Lower lobe of right lung (tissue), 2 donors: ENCODE data around the gene TRH. TPM values are rescaled to one million over a fixed set of nuclear protein-coding genes. Genes with fewer than 3 reads are reported as not detected.

ENCODE experiments used
- ATAC-seq, 2 donors: fragments of 200-7000 bp; cut with Tn5 transposase; one replicate each; pipeline ENCODE4 v1.9.1; 2020 to 2022; ENCODE audit warnings: mild to moderate bottlenecking in 2 of 2, moderate library complexity in 2 of 2
- DNase-seq: peaks from one replicate; pipeline ENCODE4 v3.0.0-alpha.2; 2020
- H3K27ac ChIP-seq: fragments of 200-600 bp; one replicate; pipeline ENCODE4 v1.8.0; 2022
- H3K27me3 ChIP-seq: fragments of 200-600 bp; one replicate; pipeline ENCODE4 v1.8.0; 2022; ENCODE audit warnings: low read depth
- H3K36me3 ChIP-seq: fragments of 200-600 bp; one replicate; pipeline ENCODE4 v1.8.0; 2022; ENCODE audit warnings: mild to moderate bottlenecking
- H3K4me1 ChIP-seq: fragments of 200-600 bp; one replicate; pipeline ENCODE4 v1.8.0; 2022
- H3K4me3 ChIP-seq: fragments of 200-600 bp; one replicate; pipeline ENCODE4 v1.8.0; 2022; ENCODE audit warnings: mild to moderate bottlenecking
- H3K9me3 ChIP-seq: fragments of 200-600 bp; one replicate; pipeline ENCODE4 v1.8.0; 2022
- CTCF ChIP-seq: fragments of 200-600 bp; IDR thresholded peaks from one replicate; pipeline ENCODE4 v1.8.0; 2022; ENCODE audit warnings: antibody characterized with exemption, mild to moderate bottlenecking
- intact Hi-C: fragments of 100-400 bp; cut with DNase I; formaldehyde crosslinking; loops from one replicate; pipeline ENCODE4 v1.11.0; 2022
- total RNA-seq: library from RNA; stranded (reverse); fragmentation: NEBNext Ultra II Directional; extraction: Animal tissue kit (Norgen Biotek cat#: 25700); gene quantifications from one replicate; pipeline ENCODE4 v1.2.1, GENCODE V29; 2021
- donor health status: DM: no; HTN: yes; CAD: no; lungs with severe emphysema.

The TRH gene
- total RNA-seq, 1 donor from 2014 or later, result not detected

GRCh38 chr3:129965937-129966336, 8.6 kb upstream of the TRH start:
- Histone ChIP-seq H3K27me3 (no peaks in the 10 kb centered on the region), H3K4me3 (no peak overlapping the region), H3K9me3 (no peaks in the 10 kb centered on the region), H3K36me3 (no peaks in the 10 kb centered on the region), H3K27ac (no peak overlapping the region), H3K4me1 (no peaks in the 10 kb centered on the region)
- intact Hi-C loops, result no loop called here
- DNase-seq, result no peak
- no peak for TF ChIP-seq CTCF
- ATAC-seq, result no peak

DNA sequence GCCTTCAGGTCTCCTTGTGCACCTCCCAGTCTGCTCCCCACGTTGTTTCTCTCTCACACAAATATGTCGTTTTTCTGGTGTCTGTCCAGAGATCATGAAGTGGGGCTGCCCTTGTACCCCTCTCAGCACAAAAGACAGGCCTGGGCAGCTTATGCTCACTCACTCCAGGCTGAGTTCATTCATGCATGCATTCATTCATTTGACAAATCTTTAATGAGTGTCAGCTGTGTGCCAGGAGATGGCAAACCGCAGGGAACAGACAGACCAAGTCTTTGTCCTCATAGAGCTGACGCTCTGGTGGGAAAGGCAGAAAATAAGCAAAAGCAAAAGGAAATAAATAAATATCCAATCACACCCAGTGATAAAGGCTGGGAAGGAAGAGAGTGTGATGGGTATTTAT, 7.6 kb upstream of the TRH start:
- Histone ChIP-seq H3K4me1 (no peaks in the 10 kb centered on the region), H3K4me3 (no peak overlapping the region), H3K36me3 (no peaks in the 10 kb centered on the region), H3K9me3 (no peaks in the 10 kb centered on the region), H3K27me3 (no peaks in the 10 kb centered on the region), H3K27ac (no peak overlapping the region)
- DNase-seq, result no peak
- intact Hi-C loops, result no loop called here
- ATAC-seq, result no peak
- TF ChIP-seq CTCF, result no peak

- Histone ChIP-seq H3K27ac (no peak overlapping the region), H3K4me1 (no peaks in the 10 kb centered on the region), H3K9me3 (no peaks in the 10 kb centered on the region), H3K36me3 (no peaks in the 10 kb centered on the region), H3K4me3 (no peak overlapping the region), H3K27me3 (no peaks in the 10 kb centered on the region)
- DNase-seq, result no peak
- no peak for TF ChIP-seq CTCF
- intact Hi-C loops, result no loop called here
- no peak for ATAC-seq
These were observed 6.8 kb upstream of the TRH start for GRCh38 chr3:129967761-129968160.

DNA sequence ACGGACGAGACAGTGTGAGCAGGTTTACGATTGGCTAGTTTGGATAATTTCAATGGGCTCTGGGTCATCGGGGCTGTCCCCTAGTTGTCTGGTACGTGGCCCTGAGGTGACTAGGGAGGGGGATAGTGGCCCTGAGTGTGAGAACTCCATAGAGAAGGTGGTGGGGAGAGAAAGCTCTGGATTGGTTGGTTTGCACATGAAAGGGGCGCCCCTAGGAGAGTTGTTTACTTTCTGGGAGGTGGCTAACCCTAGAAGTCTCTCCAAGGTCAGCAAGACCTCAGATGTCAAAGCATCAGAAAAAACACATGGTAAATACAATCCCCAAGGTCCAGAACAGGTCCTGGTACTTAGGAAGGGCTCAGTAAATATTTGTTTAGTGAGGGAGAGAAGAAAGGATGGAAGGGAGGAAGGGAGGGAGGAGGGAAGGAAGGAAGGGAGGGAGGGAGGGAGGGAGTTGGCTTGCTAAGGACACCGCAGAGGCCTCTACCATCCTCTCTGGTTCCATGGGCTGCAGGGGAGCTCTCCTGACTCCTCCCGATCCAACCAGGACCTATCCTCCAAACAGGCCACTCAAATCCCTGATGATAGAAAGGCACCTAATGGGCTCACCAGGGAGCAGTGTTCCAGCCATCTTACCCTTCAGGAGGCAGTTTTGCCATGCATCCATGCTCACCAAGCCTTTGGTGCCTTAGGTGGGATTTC, 3.0 kb upstream of the TRH start:
- Histone ChIP-seq H3K27ac (no peak overlapping the region), H3K4me3 (no peak overlapping the region), H3K27me3 (peaks cover 22% of the 10 kb centered on the region), H3K36me3 (no peaks in the 10 kb centered on the region), H3K4me1 (peaks cover 15% of the 10 kb centered on the region), H3K9me3 (no peaks in the 10 kb centered on the region)
- intact Hi-C loops, result no loop called here
- ATAC-seq, result no peak
- no peak for TF ChIP-seq CTCF
- DNase-seq, result no peak

DNA sequence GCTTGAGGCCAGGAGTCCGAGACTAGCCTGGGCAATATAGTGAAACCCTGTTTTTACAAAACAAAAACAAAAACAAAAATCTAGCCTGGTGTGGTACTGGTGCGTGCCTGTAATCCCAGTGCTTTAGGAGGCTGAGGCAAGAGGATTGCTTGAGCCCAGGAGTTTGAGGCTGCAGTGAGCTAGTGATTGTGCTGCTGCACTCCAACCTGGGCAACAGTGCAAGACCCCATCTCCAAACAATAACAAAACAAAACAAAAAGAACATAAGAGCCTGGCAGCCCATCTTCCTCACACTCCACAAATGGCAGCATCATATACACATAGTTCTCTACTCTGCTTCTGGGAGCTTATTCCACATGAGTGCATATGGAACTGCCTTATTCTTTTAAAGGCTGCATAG, 2.2 kb upstream of the TRH start:
- Histone ChIP-seq H3K9me3 (no peaks in the 10 kb centered on the region), H3K36me3 (no peaks in the 10 kb centered on the region), H3K27ac (no peak overlapping the region), H3K4me3 (no peak overlapping the region), H3K4me1 (peaks cover 15% of the 10 kb centered on the region), H3K27me3 (peaks cover 30% of the 10 kb centered on the region)
- DNase-seq (no peak), ATAC-seq (no peak)
- no peak for TF ChIP-seq CTCF
- intact Hi-C loops, result no loop called here
